Subcutaneous adipose tissue (tissue), 4 donors: ENCODE measurements around the gene KHDRBS2. TPM values are rescaled to one million over a fixed set of nuclear protein-coding genes. Genes with fewer than 3 reads are reported as not detected.

Experiments used
- total RNA-seq, 4 donors: library from RNA; depleted of rRNA; stranded (reverse); fragments of >200 nt; gene quantifications; one replicate each; pipeline ENCODE4 v1.1.0, GENCODE V29; 2016
- TF ChIP-seq, protein P1 (sequence below): fragments of 450-650 bp; IDR thresholded peaks from one replicate; pipeline ENCODE4 v1.5.1; 2016; ENCODE audit warnings: low read depth, mild to moderate bottlenecking, control low read depth, antibody characterized with exemption, moderate library complexity

The KHDRBS2 gene
- total RNA-seq, 4 donors from 2014 or later: 0.34 to 0.44 TPM; not detected in 2

DNA sequence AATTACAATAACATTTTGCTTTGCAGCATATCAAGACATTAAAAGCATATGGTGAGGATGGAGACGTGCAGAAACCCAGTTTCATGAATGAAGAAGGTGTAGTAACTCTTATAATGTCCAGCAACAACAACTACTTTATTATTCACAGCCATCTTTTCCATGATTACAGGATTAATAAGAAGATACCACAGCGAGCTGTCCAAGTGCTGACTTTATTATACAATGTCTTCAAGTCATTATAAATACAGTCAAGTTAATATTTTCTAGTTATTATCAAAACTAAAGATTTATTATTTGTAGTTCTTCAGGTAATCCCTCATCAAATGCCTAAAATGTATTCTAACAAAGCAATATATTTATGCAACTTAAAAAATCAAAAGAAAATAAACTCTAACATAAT lies 2.5 kb upstream of the KHDRBS2 start:
- TF ChIP-seq, protein P1, sequence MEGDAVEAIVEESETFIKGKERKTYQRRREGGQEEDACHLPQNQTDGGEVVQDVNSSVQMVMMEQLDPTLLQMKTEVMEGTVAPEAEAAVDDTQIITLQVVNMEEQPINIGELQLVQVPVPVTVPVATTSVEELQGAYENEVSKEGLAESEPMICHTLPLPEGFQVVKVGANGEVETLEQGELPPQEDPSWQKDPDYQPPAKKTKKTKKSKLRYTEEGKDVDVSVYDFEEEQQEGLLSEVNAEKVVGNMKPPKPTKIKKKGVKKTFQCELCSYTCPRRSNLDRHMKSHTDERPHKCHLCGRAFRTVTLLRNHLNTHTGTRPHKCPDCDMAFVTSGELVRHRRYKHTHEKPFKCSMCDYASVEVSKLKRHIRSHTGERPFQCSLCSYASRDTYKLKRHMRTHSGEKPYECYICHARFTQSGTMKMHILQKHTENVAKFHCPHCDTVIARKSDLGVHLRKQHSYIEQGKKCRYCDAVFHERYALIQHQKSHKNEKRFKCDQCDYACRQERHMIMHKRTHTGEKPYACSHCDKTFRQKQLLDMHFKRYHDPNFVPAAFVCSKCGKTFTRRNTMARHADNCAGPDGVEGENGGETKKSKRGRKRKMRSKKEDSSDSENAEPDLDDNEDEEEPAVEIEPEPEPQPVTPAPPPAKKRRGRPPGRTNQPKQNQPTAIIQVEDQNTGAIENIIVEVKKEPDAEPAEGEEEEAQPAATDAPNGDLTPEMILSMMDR: no peak

DNA sequence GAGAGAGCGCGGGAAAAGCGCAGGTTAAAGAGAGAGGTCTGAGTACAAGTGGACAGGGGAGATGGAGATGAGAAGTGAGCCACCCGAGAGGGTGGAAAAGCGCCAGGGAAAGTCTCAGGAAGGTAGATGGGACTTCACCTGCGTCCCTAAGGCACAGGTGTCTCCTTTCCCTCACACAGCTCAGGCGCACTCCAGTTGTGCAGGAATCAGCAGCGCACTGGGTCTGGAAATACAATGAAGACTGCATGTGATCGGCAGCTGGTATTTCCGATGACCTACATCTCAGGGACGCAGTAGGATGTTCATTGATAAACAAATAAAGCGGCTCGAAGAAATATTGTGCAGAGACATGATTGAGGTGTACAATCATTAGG lies 432 bp upstream of the KHDRBS2 start:
- TF ChIP-seq, protein P1: no peak

DNA sequence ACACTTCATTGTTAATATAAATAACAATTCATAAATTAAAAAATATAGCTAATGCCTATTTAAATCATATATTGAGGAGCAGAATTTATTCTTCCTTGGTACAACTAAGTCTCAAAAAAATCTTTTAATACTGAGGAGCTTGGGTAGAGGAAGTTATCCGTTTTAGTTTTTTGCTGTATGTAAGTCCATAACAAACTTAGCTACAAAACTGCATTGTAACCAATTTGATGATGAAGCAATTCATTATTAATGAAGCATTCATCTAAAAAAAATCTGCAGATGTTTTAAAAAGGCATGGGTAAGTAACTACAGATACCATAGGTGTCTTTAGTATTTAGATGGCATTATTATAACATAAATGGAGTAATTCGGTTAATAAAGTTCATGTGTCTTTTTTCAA lies 1.3 kb downstream of the KHDRBS2 start:
- TF ChIP-seq, protein P1: no peak

- TF ChIP-seq, protein P1: no peak
These were observed 2.1 kb downstream of the KHDRBS2 start for GRCh38 chr6:62283796-62284411.

DNA sequence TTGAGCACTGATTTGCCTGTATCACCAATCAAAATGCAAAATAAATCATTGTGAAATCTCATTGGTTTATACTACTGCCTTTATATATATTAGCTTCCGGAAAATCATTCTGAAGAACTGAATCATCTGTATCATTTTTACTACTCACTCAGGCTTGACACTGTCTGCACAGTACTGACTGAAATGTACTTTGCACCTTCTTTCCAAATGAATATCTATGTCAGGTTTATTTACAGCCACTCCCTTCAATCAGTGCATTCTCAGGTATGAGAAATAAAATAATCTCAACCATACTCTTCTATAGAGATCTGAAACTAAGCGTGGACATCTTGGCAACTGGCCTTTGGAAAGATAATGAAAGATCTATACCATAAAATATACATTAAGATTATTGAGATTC lies 2.7 kb downstream of the KHDRBS2 start:
- TF ChIP-seq, protein P1: no peak

- TF ChIP-seq, protein P1: no peak
These were observed 5.9 kb downstream of the KHDRBS2 start for GRCh38 chr6:62280099-62280498.

DNA sequence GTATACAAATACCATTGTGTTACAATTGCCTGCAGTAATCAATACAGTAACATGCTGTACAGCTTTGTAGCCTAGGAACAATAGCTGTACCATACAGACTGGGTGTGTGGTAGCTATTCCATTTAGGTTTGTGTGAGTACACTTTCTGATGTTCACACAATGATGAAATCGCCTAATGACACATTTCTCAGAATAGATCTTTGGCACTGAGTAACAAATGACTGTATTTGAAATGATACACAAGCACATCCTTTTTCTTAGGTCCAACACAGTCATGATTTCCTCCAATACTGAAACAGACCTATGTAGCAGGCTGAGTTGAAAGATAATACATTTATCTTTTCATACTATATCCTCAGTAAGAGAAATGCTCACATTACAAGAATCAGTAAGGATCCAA lies 13.9 kb downstream of the KHDRBS2 start:
- TF ChIP-seq, protein P1: no peak
